HG02759 (cell line): ENCODE measurements around the gene FAM83C.

ENCODE experiments used
- ATAC-seq: cut with Tn5 transposase; IDR thresholded peaks from one replicate; pipeline ENCODE4 v1.9.1; 2021; ENCODE audit warnings: mild to moderate bottlenecking, moderate library complexity; ENCODE audit not compliant: unreplicated experiment

The FAM83C gene

DNA sequence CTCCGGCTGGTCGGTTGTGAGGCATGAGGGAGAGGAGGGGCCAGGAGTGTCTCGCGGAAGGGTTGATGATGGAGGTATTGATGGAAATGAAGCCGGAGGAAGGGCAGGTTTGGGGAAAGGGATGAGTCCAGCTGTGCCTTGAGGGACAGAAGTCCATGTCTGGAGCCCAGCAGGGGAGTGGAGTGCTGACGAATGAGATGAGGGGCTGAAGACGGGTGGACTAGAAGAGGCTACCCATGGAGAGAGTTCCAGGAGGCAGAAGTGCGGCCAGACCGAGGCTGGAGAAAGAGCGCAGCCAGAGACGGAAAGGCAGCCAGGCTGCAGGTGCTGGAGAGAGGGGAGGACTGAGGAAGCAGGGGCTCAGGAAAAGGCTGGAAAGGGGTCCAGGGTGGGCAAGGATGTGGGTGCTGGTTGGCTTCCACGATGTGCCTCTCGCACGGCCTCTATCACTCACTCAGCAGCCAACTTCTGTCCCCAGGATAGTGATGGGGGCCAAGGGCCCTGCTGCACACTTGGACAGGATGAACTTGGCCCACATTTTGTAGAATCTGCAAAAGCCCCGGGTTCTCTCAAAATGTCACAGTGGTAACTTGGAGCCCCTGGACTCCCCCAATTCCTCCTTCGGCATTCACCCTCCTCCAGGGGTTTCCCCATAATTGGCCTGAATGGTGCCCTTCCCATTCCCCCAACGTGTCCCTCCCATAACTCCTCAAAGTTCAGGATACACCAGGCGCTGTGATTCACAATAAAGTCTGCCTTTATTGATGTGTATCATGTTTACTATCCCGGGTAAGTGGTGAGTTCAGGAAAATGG is 7.0 kb downstream of the FAM83C start:
- no peak for ATAC-seq

GRCh38 chr20:35284267-35284991 is 7.8 kb downstream of the FAM83C start, which contains the start of gene EIF6:
Gene EIF6 (minus strand): TSS chr20:35284772. CDS start chr20:35284487, 285 bp downstream.
- ATAC-seq, result peak; percentile 84

GRCh38 chr20:35283441-35284266 is 8.6 kb downstream of the FAM83C start:
- ATAC-seq, result no peak

GRCh38 chr20:35281506-35282101 is 10.6 kb downstream of the FAM83C start:
- ATAC-seq, result no peak

DNA sequence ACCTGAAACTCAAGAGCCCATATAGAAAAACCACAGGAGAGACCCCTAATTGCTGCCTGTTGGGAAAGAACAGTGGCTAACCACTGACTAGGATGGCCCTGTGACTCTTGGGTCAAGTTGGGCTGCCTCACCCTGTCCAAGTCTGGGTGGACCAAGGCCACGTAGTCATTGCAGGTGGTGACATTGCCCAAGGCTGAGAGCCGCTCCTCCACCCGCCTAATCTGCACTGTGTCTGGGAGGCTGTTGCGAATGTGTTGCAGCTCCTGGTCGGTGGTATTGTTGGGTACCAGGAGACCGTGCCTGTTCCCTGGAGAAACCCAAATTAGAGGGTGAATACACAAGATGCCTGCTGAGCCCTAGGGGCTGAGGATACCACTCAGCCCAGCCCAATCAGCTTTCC is 11.7 kb downstream of the FAM83C start:
- no peak for ATAC-seq

DNA sequence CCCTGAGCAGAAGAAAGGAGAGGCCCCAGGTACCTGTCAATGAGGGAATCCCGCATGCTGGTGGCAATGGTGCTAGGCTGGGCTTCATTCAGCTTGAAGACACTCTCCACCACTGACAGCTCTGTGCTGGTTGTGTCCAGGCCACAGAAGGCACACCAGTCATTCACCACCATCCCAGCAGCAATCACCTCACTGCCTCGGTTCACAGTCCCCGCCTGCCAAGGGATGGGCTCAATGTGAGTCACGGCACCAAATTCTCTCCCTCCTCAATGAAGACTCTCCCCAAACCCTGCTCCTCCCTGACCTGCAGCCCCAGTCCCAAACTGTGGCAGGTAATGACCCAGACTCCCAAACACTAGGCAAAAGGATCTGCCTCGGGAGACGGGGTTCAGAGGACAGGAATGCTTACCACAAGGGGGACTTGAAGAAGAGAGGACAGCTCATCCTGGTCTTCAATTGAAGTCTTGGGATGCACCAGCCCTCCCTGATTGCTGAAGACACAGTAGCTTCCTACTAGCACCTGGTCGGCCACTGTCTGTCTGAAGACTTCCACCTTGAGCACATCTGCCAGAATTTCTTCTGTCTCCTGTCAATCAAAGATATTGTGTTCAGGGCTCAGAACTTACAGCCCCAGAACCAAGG is 12.6 kb downstream of the FAM83C start:
- no peak for ATAC-seq

GRCh38 chr20:35279040-35279439 is 13.2 kb downstream of the FAM83C start:
- ATAC-seq, result no peak

GRCh38 chr20:35277531-35278395 is 14.5 kb downstream of the FAM83C start, which contains the start of gene MMP24OS:
Gene MMP24OS (minus strand): TSS chr20:35278122. CDS start chr20:35277929, 193 bp downstream.
- ATAC-seq, result peak; percentile 87

DNA sequence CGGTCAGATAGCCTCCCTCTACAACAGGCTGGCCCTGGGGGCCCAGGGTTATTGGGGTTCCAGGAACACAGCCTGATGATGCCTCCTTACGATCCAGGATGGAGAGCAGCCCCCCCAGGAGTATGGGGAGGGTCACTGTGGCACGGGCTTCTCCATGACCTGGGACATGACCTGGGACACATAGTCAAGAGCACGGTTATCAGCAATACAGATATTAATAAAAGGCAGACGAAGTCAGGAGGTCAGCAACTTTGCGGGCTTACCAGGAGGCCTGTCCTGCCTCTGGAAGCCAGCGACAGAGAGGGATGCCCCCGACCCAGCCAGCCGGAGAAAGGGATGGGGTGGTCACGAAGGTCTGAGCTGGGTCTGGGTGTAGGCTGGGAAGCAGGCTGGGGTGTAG is 15.1 kb downstream of the FAM83C start:
- no peak for ATAC-seq

GRCh38 chr20:35276408-35276807 is 15.8 kb downstream of the FAM83C start:
- no peak for ATAC-seq

- no peak for ATAC-seq
Observed at GRCh38 chr20:35275741-35276251, 16.4 kb downstream of the FAM83C start.

- ATAC-seq, result no peak
Observed at GRCh38 chr20:35274172-35275092, 17.8 kb downstream of the FAM83C start.

DNA sequence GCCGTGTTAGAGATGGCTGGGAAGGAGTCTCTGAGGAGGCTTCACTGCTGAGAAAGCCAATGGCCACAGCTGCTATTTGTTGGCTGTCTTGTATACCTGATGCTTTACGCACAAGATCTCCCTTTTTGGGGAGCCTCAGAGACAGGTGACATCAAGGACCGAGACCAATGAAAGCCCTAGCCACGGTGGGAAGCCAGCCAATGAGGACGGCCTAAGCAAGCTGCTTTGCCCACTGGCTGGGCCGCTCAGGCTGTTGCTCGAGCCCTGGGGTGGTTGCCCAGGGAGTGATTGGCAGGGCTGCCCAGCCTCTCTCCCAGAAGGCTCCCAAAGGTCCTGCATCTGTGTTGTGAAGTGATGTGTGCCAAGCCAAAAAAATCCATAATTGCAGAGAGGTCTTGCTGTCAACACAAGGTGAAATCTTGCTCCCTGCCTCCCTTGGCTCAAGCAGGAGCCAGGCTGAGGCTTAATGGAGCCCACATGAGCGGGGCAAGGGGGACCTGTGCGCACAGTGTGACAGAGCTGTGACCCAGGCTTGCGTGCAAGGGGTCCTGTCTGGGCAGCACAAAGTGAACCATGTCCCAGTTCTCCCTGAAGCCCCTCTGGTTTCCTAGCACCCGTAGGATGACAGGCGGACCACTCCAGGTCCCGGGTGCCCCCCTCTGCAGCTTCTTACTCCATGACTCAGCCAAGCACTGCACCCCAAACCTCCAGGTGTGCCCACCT is 18.6 kb downstream of the FAM83C start:
- no peak for ATAC-seq

GRCh38 chr20:35271904-35272303 is 20.3 kb downstream of the FAM83C start:
- no peak for ATAC-seq

DNA sequence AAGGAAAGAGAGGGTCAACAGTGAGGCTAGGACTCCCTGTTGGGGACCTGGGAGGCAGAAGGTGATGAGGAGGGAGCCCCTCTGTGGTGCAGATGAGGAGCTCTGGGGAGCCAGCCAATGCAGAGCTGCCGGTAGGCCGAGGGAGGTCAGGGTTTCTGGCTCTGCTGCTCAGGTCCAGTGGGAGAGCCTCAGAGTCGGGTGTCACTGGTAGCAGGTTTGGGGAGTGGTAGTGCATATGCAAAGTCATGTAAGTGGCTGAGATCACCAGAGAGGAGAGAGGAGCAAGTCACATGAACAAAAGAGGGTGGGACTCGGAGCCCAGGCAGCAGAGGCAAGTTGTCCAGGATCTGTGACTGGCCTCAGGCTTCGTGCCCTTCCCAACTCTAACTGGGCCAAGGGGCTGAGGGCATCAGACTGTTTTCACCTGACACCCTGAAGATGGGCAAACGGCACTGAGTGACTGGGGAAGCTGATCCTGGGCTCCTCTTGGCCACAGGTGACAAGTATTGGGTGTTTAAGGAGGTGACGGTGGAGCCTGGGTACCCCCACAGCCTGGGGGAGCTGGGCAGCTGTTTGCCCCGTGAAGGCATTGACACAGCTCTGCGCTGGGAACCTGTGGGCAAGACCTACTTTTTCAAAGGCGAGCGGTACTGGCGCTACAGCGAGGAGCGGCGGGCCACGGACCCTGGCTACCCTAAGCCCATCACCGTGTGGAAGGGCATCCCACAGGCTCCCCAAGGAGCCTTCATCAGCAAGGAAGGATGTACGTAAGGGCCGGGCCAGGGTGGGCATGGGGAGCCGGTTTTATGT is 20.9 kb downstream of the FAM83C start:
- no peak for ATAC-seq

DNA sequence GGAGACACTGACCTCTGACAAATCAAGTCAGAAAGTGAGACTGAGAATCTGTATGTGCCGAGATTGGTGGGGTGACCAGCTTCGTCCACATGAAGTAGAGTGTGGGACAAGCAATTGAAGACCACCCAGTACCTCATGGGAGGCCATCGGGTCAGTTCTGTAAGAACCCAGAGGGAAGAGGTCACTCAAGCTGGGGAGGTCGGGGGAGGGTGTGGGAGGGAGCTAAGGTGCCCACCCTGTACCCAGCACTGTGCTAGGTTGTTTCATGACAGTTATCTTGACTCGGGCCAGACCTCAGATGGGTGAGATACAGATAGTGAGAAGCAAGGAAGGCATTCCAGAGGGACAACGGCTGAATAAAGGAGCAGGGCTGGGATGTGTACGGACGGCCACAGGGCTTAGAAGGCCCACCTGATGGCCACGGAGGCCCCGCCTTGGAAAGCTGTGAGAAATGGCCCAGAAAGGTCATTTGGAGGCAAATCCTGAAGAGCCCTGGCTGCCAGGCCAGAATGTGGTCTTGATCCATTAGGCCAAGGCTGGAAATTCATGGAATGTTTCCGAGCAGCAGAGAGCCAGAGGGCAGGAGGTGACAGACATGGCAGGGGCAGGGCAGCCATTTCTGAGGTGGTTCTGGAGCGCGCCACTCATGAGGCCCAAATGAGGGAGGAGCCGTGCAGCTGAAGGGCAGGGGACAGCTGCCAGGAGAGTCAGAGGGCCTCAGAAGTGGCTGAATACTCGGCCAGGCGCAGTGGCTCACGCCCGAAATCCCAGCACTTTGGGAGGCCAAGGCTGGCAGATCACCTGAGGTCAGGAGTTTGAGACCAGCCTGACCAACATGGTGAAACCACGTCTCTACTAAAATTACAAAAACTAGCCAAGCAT is 22.0 kb downstream of the FAM83C start:
- no peak for ATAC-seq
